ENCODE measurements around the gene MRPL12. TPM values are rescaled to one million over a fixed set of nuclear protein-coding genes. Genes with fewer than 3 reads are reported as not detected.
A peak's percentile ranks its signal among the peaks of the same experiment; 100 is the strongest.
"Not testable (repeated sequence)": the region's sequence is repeated elsewhere in the genome, so short reads cannot be mapped to it uniquely, and the experiment has no call there.

MRPL12 gene
- total and polyA plus RNA-seq, 4 donors: 9.1 to 121 (median 59.3) TPM

DNA sequence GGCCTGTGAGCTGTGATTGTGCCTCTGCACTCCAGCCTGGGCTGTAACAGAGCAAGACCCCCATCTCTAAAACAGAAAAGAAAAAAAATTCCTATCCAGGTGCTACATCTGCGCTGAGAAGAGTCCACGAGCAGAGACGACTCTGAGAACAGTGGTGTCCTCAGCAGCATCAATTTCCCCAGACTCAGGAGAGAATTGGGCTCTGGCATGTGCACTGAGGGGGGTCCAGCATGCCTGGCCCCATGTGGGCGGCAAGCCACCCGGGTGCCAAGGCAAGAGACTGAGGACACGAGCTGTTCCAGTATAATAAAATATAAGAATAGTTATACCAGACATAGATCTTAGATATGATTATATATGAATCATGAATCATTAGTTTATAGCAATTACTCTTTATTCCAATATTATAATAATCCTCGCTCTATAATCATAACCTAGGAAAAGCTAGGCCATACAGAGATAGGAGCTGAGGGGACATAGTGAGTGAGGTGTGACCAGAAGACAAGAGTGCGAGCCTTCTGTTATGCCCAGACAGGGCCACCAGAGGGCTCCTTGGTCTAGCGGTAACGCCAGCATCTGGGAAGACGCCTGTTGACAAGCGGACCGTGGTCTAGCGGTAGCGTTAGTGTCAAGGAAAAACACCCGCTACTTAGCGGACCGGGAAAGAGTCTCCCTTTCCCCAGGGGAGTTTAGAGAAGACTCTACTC is 27.5 kb upstream of the MRPL12 start:
- 36% methylated on average over 18 of the region's 18 CpGs for WGBS
- H3K27me3 ChIP-seq (ENCODE audit: control insufficient read depth in 4 of 4, insufficient read depth in 4 of 4, low read length in 3 of 4); H3K9me3 ChIP-seq (ENCODE audit: control insufficient read depth in 4 of 4, low read length in 3 of 4); DNase-seq (ENCODE audit: low spot score); H3K9ac ChIP-seq (ENCODE audit: low read depth in 1 of 2, low read length in 2 of 2); H3K4me3 ChIP-seq (ENCODE audit: low read depth in 1 of 3, low read length in 3 of 3); H3K27ac ChIP-seq (ENCODE audit: low read depth in 1 of 2, low read length in 2 of 2): not testable (repeated sequence)
- Histone ChIP-seq H3K36me3 (ENCODE audit: control insufficient read depth in 4 of 4, insufficient read depth in 3 of 4, low read depth in 1 of 4, low read length in 3 of 4) (peaks cover 10 to 33% (median 14%) of the 10 kb centered on the region in 4 donors), H3K4me1 (ENCODE audit: control insufficient read depth in 4 of 4, insufficient read depth in 4 of 4, low read length in 3 of 4) (peaks cover 6 to 17% (median 9%) of the 10 kb centered on the region in 4 donors)
- TF ChIP-seq, protein P1, sequence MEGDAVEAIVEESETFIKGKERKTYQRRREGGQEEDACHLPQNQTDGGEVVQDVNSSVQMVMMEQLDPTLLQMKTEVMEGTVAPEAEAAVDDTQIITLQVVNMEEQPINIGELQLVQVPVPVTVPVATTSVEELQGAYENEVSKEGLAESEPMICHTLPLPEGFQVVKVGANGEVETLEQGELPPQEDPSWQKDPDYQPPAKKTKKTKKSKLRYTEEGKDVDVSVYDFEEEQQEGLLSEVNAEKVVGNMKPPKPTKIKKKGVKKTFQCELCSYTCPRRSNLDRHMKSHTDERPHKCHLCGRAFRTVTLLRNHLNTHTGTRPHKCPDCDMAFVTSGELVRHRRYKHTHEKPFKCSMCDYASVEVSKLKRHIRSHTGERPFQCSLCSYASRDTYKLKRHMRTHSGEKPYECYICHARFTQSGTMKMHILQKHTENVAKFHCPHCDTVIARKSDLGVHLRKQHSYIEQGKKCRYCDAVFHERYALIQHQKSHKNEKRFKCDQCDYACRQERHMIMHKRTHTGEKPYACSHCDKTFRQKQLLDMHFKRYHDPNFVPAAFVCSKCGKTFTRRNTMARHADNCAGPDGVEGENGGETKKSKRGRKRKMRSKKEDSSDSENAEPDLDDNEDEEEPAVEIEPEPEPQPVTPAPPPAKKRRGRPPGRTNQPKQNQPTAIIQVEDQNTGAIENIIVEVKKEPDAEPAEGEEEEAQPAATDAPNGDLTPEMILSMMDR (IDR thresholded peaks at IDR 0.05; ENCODE audit: low read depth, low read length, missing input control): peak; percentile 40
- TF ChIP-seq RAD21 (IDR thresholded peaks at IDR 0.05): peak; percentile 66 to 74

DNA sequence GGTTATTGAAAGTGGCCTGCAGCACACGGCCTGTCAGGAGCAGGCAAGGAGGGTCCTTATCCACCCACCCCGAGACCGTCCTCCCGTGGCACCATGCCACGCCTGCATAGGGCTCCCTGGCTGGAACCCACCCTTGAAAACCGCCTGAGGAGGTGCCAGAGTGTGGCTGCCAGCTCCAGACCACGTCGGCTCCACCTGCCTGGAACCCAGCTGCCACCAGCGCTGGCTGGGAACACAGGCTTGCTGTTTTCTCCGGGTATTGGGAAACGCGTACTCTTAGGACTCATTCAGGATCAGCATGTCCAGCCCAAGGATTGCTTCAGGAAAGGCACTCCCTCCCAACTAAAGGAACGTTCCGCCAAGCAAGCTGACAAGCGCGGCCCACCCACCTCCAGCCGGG is 26.3 kb upstream of the MRPL12 start:
- H3K27ac ChIP-seq (ENCODE audit: low read depth in 1 of 2, low read length in 2 of 2): no peak overlapping the region
- H3K4me1 ChIP-seq (ENCODE audit: control insufficient read depth in 4 of 4, insufficient read depth in 4 of 4, low read length in 3 of 4): peaks cover 6 to 28% (median 18%) of the 10 kb centered on the region in 4 donors
- no peak for DNase-seq (ENCODE audit: low spot score)
- H3K4me3 ChIP-seq (ENCODE audit: low read depth in 1 of 3, low read length in 3 of 3): no peak overlapping the region
- H3K27me3 ChIP-seq (ENCODE audit: control insufficient read depth in 4 of 4, insufficient read depth in 4 of 4, low read length in 3 of 4): no peaks in the 10 kb centered on the region
- 82% methylated on average over 17 of the region's 17 CpGs for WGBS
- H3K9me3 ChIP-seq (ENCODE audit: control insufficient read depth in 4 of 4, low read length in 3 of 4): no peaks in the 10 kb centered on the region
- TF ChIP-seq TAF1 (conservative IDR thresholded peaks at IDR 0.05) (no peak), FOXA2 (IDR thresholded peaks at IDR 0.05) (no peak), EGR1 (IDR thresholded peaks at IDR 0.05; ENCODE audit: low read depth in 2 of 2) (no peak), YY1 (IDR thresholded peaks at IDR 0.05) (no peak), RXRA (IDR thresholded peaks at IDR 0.05) (no peak), NR2F2 (IDR thresholded peaks at IDR 0.05) (no peak), HNF4A (conservative IDR thresholded peaks at IDR 0.05) (no peak), HNF4G (IDR thresholded peaks at IDR 0.05) (no peak), RAD21 (IDR thresholded peaks at IDR 0.05) (no peak), JUND (IDR thresholded peaks at IDR 0.05) (no peak)
- TF ChIP-seq, protein P2, sequence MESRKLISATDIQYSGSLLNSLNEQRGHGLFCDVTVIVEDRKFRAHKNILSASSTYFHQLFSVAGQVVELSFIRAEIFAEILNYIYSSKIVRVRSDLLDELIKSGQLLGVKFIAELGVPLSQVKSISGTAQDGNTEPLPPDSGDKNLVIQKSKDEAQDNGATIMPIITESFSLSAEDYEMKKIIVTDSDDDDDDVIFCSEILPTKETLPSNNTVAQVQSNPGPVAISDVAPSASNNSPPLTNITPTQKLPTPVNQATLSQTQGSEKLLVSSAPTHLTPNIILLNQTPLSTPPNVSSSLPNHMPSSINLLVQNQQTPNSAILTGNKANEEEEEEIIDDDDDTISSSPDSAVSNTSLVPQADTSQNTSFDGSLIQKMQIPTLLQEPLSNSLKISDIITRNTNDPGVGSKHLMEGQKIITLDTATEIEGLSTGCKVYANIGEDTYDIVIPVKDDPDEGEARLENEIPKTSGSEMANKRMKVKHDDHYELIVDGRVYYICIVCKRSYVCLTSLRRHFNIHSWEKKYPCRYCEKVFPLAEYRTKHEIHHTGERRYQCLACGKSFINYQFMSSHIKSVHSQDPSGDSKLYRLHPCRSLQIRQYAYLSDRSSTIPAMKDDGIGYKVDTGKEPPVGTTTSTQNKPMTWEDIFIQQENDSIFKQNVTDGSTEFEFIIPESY (IDR thresholded peaks at IDR 0.05): no peak
- TF ChIP-seq, protein P3, sequence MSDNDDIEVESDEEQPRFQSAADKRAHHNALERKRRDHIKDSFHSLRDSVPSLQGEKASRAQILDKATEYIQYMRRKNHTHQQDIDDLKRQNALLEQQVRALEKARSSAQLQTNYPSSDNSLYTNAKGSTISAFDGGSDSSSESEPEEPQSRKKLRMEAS (IDR thresholded peaks at IDR 0.05): no peak
- TF ChIP-seq, protein P1 (IDR thresholded peaks at IDR 0.05; ENCODE audit: low read depth, low read length, missing input control): no peak
- TF ChIP-seq, protein P4, sequence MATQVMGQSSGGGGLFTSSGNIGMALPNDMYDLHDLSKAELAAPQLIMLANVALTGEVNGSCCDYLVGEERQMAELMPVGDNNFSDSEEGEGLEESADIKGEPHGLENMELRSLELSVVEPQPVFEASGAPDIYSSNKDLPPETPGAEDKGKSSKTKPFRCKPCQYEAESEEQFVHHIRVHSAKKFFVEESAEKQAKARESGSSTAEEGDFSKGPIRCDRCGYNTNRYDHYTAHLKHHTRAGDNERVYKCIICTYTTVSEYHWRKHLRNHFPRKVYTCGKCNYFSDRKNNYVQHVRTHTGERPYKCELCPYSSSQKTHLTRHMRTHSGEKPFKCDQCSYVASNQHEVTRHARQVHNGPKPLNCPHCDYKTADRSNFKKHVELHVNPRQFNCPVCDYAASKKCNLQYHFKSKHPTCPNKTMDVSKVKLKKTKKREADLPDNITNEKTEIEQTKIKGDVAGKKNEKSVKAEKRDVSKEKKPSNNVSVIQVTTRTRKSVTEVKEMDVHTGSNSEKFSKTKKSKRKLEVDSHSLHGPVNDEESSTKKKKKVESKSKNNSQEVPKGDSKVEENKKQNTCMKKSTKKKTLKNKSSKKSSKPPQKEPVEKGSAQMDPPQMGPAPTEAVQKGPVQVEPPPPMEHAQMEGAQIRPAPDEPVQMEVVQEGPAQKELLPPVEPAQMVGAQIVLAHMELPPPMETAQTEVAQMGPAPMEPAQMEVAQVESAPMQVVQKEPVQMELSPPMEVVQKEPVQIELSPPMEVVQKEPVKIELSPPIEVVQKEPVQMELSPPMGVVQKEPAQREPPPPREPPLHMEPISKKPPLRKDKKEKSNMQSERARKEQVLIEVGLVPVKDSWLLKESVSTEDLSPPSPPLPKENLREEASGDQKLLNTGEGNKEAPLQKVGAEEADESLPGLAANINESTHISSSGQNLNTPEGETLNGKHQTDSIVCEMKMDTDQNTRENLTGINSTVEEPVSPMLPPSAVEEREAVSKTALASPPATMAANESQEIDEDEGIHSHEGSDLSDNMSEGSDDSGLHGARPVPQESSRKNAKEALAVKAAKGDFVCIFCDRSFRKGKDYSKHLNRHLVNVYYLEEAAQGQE (IDR thresholded peaks at IDR 0.05): no peak
- TF ChIP-seq, protein P5, sequence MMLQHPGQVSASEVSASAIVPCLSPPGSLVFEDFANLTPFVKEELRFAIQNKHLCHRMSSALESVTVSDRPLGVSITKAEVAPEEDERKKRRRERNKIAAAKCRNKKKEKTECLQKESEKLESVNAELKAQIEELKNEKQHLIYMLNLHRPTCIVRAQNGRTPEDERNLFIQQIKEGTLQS (IDR thresholded peaks at IDR 0.05): no peak
- H3K36me3 ChIP-seq (ENCODE audit: control insufficient read depth in 4 of 4, insufficient read depth in 3 of 4, low read depth in 1 of 4, low read length in 3 of 4): peaks cover 7 to 24% (median 12%) of the 10 kb centered on the region in 4 donors
- no peak overlapping the region for H3K9ac ChIP-seq (ENCODE audit: low read depth in 1 of 2, low read length in 2 of 2)

Data from liver (tissue), 9 donors.